Calu3 (cell line): ENCODE measurements around the gene GABBR1. TPM values are rescaled to one million over a fixed set of nuclear protein-coding genes. Genes with fewer than 3 reads are reported as not detected.
A peak's percentile ranks its signal among the peaks of the same experiment; 100 is the strongest.

Experiments
- BruUV-seq: library from RNA; stranded (reverse); fragments of 400-500 nt; replicated peaks from 2 replicates; lab custom pipeline; 2021; lab: Mats Ljungman, UMichigan
- CTCF ChIA-PET: fragments of 300-600 bp; sonication (Branson Sonifier 250); formaldehyde crosslinking; loops from one replicate; lab custom pipeline; 2022; ENCODE audit warnings: antibody characterized with exemption; lab: Charles Lee
- DNase-seq: peaks from one replicate; pipeline ENCODE4 v3.0.0; 2022
- H3K27ac Mint-ChIP-seq: one replicate; pipeline ENCODE4 v1.8.0; 2022; ENCODE audit warnings: mixed read lengths; ENCODE audit not compliant: unreplicated experiment
- H3K27me3 Mint-ChIP-seq: one replicate; pipeline ENCODE4 v1.8.0; 2022; ENCODE audit warnings: mixed read lengths; ENCODE audit not compliant: unreplicated experiment
- H3K36me3 Mint-ChIP-seq: one replicate; pipeline ENCODE4 v1.8.0; 2022; ENCODE audit warnings: mild to moderate bottlenecking, moderate library complexity, mixed read lengths; ENCODE audit not compliant: insufficient read depth, unreplicated experiment
- H3K4me1 Mint-ChIP-seq: one replicate; pipeline ENCODE4 v1.8.0; 2022; ENCODE audit warnings: mild to moderate bottlenecking, low read depth, mixed read lengths; ENCODE audit not compliant: unreplicated experiment
- H3K4me3 Mint-ChIP-seq: one replicate; pipeline ENCODE4 v1.8.0; 2022; ENCODE audit warnings: mild to moderate bottlenecking, low read depth, moderate library complexity, mixed read lengths; ENCODE audit not compliant: unreplicated experiment
- H3K9me3 Mint-ChIP-seq: one replicate; pipeline ENCODE4 v1.8.0; 2022; ENCODE audit warnings: low read depth, mixed read lengths; ENCODE audit not compliant: unreplicated experiment
- intact Hi-C: fragments of 100-400 bp; cut with micrococcal nuclease; formaldehyde crosslinking; loops from one replicate; pipeline ENCODE4 v1.10.0; 2022; ENCODE audit not compliant: unreplicated experiment
- total RNA-seq: library from RNA; stranded (reverse); gene quantifications from 2 replicates; pipeline ENCODE4 v1.2.3, GENCODE V29; 2022
- TF ChIP-seq, protein P1 (sequence below): fragments of 200-600 bp; IDR thresholded peaks from one replicate; pipeline ENCODE4 v1.8.0; 2022; ENCODE audit warnings: antibody characterized with exemption; ENCODE audit not compliant: unreplicated experiment

Gene GABBR1
- total RNA-seq, 1 experiment from 2014 or later = 42.2 TPM

DNA sequence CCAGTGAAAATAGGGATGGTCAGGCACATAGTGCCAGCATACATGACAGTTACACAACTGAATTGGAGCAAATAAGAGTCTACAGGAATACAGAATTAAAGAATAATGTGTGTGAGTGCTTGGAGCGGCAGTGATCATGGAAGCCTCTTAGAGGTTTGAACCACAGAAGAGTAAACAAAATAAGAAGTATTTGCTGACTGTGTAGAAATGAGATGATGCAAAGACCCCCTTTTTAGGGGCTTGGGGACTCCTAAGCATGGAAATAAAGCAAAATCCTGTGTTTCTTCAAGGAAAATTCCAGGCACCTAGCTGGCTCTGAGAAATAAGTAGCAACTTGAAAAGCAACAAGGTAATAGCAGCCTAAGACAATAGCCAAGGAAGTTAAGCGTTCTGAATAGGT lies 41.3 kb downstream of the GABBR1 start:
- H3K9me3 Mint-ChIP-seq = no peaks in the 10 kb centered on the region
- no peak overlapping the region for H3K27ac Mint-ChIP-seq
- peaks cover 17% of the 10 kb centered on the region for H3K4me1 Mint-ChIP-seq
- CTCF ChIA-PET = interaction anchor here (1.1 kb wide), 1 partner anchor 215 kb away, joined by 3 read pairs; no protein-coding TSS in a partner anchor
- BruUV-seq = no TSS peak
- H3K4me3 Mint-ChIP-seq = no peak overlapping the region
- H3K36me3 Mint-ChIP-seq = no peaks in the 10 kb centered on the region
- no peaks in the 10 kb centered on the region for H3K27me3 Mint-ChIP-seq
- intact Hi-C loops = no loop called here
- no peak for DNase-seq
- TF ChIP-seq, protein P1, sequence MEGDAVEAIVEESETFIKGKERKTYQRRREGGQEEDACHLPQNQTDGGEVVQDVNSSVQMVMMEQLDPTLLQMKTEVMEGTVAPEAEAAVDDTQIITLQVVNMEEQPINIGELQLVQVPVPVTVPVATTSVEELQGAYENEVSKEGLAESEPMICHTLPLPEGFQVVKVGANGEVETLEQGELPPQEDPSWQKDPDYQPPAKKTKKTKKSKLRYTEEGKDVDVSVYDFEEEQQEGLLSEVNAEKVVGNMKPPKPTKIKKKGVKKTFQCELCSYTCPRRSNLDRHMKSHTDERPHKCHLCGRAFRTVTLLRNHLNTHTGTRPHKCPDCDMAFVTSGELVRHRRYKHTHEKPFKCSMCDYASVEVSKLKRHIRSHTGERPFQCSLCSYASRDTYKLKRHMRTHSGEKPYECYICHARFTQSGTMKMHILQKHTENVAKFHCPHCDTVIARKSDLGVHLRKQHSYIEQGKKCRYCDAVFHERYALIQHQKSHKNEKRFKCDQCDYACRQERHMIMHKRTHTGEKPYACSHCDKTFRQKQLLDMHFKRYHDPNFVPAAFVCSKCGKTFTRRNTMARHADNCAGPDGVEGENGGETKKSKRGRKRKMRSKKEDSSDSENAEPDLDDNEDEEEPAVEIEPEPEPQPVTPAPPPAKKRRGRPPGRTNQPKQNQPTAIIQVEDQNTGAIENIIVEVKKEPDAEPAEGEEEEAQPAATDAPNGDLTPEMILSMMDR = no peak

DNA sequence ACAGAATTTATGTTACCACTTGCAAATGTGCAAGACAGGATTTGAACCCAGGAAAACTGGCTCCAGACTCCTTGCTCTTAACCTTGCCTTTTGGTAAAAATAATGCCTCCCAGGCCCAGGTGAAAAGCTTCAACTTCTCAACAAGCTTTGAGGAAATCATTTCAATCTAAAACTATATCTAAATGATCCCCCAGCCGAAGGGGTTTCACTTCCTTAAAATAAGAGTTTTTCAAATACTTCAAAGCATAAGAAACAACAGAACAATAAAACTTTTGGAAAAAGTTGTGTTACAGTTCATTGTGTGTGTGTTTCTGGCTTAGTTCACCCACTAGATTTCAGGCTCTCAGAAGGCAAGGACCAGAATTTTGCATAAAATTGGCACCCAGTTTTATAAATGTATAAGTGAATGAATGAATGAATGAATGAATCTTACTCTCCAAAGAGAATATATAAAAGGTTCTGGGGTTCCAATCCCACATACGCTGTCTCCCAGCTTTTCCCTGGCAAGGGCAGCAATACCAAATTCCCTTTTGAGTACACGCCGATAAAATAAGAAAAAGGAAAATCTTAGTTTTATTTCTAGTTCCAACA lies 42.7 kb downstream of the GABBR1 start:
- CTCF ChIA-PET = interaction anchor here (0.7 kb wide), 1 partner anchor 124 kb away, joined by 3 read pairs; no protein-coding TSS in a partner anchor
- intact Hi-C loops = no loop called here
- Mint-ChIP-seq H3K4me3 (no peak overlapping the region), H3K9me3 (no peaks in the 10 kb centered on the region), H3K36me3 (no peaks in the 10 kb centered on the region), H3K4me1 (peaks cover 26% of the 10 kb centered on the region), H3K27me3 (no peaks in the 10 kb centered on the region), H3K27ac (no peak overlapping the region)
- BruUV-seq = no TSS peak
- TF ChIP-seq, protein P1 = no peak
- no peak for DNase-seq

GRCh38 chr6:29589423-29590048 lies 43.4 kb downstream of the GABBR1 start:
- peak; percentile 73 for DNase-seq
- intact Hi-C loops = loop anchor here (1.0 kb wide), 2 partner anchors 175 to 213 kb away; partner anchors contain the start of gene OR12D1
- BruUV-seq = no TSS peak

DNA sequence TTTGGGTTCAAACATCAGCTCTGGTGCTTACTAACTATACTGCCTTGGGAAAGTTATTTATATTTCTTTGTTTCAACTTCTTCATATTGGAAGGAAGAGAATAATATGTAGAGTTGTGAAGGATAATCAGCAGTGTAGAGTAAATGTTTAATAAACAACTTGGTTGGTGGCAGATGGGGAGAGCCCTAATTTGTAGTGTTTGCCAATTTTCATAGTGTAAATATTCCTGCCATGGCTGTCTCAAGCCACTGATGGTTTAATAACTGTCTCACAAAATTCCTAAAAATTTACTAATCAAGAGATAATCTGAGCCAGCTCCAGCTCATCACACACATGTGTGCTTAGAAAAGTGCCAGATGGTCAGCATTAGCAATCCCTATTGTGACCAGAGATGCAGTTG lies 48.2 kb downstream of the GABBR1 start, which contains the start of gene OR2H2:
Gene OR2H2 (plus strand): TSS at position 301 of the 400 bp plus-strand sequence. CDS start 2,824 bp downstream, outside the sequence.
- Mint-ChIP-seq H3K27me3 (no peaks in the 10 kb centered on the region), H3K36me3 (no peaks in the 10 kb centered on the region), H3K4me3 (no peak within 1 kb of the TSS), H3K9me3 (no peaks in the 10 kb centered on the region), H3K4me1 (peaks cover 28% of the 10 kb centered on the region), H3K27ac (no peak within 1 kb of the TSS)
- CTCF ChIA-PET = no interaction called here
- no TSS peak for BruUV-seq
- no peak for DNase-seq
- intact Hi-C loops = no loop called here
- TF ChIP-seq, protein P1 = no peak

More at GRCh38 chr6:29589423-29590048, 43.4 kb downstream of the GABBR1 start:
- H3K27ac Mint-ChIP-seq = no peak overlapping the region
- TF ChIP-seq, protein P1 = peak; percentile 96
- H3K4me3 Mint-ChIP-seq = no peak overlapping the region
- H3K9me3 Mint-ChIP-seq = no peaks in the 10 kb centered on the region
- no peaks in the 10 kb centered on the region for H3K36me3 Mint-ChIP-seq
- peaks cover 28% of the 10 kb centered on the region for H3K4me1 Mint-ChIP-seq
- no peaks in the 10 kb centered on the region for H3K27me3 Mint-ChIP-seq
- CTCF ChIA-PET = interaction anchor here (0.7 to 1.2 kb wide), 2 partner anchors 123 to 213 kb away, joined by 3 read pairs; no protein-coding TSS in a partner anchor
